ENCODE data around the gene ERF.

Gene ERF

GRCh38 chr19:42250666-42251531 is 4.0 kb downstream of the ERF start:
- H3K9me3 ChIP-seq (ENCODE audit: control insufficient read depth, insufficient read depth, low read depth, low read length) = no peaks in the 10 kb centered on the region
- H3K4me3 ChIP-seq (ENCODE audit: low read depth, low read length) = no peak overlapping the region
- H3K9ac ChIP-seq (ENCODE audit: low read length) = peak overlapping the region; percentile 16
- peaks cover 37% of the 10 kb centered on the region for H3K4me1 ChIP-seq (ENCODE audit: control insufficient read depth, insufficient read depth, low read length)
- H3K36me3 ChIP-seq (ENCODE audit: control insufficient read depth, insufficient read depth, low read length) = peaks cover 25% of the 10 kb centered on the region
- H3K27ac ChIP-seq (ENCODE audit: low read depth, low read length) = no peak overlapping the region
- H3K27me3 ChIP-seq (ENCODE audit: control insufficient read depth, insufficient read depth, low read length) = no peaks in the 10 kb centered on the region

GRCh38 chr19:42250183-42250665 is 4.7 kb downstream of the ERF start:
- Histone ChIP-seq H3K9me3 (ENCODE audit: control insufficient read depth, insufficient read depth, low read depth, low read length) (no peaks in the 10 kb centered on the region), H3K4me3 (ENCODE audit: low read depth, low read length) (no peak overlapping the region), H3K27me3 (ENCODE audit: control insufficient read depth, insufficient read depth, low read length) (no peaks in the 10 kb centered on the region), H3K4me1 (ENCODE audit: control insufficient read depth, insufficient read depth, low read length) (peaks cover 37% of the 10 kb centered on the region), H3K27ac (ENCODE audit: low read depth, low read length) (no peak overlapping the region), H3K36me3 (ENCODE audit: control insufficient read depth, insufficient read depth, low read length) (peaks cover 25% of the 10 kb centered on the region), H3K9ac (ENCODE audit: low read length) (no peak overlapping the region)

- H3K4me3 ChIP-seq (ENCODE audit: low read depth, low read length) = no peak overlapping the region
- peaks cover 40% of the 10 kb centered on the region for H3K4me1 ChIP-seq (ENCODE audit: control insufficient read depth, insufficient read depth, low read length)
- H3K9ac ChIP-seq (ENCODE audit: low read length) = no peak overlapping the region
- peaks cover 25% of the 10 kb centered on the region for H3K36me3 ChIP-seq (ENCODE audit: control insufficient read depth, insufficient read depth, low read length)
- H3K27ac ChIP-seq (ENCODE audit: low read depth, low read length) = no peak overlapping the region
- H3K9me3 ChIP-seq (ENCODE audit: control insufficient read depth, insufficient read depth, low read depth, low read length) = no peaks in the 10 kb centered on the region
- H3K27me3 ChIP-seq (ENCODE audit: control insufficient read depth, insufficient read depth, low read length) = no peaks in the 10 kb centered on the region
Observed at GRCh38 chr19:42249769-42250168, 5.2 kb downstream of the ERF start.

GRCh38 chr19:42249149-42249750 is 5.7 kb downstream of the ERF start:
- no peak overlapping the region for H3K9ac ChIP-seq (ENCODE audit: low read length)
- H3K36me3 ChIP-seq (ENCODE audit: control insufficient read depth, insufficient read depth, low read length) = peaks cover 25% of the 10 kb centered on the region
- H3K9me3 ChIP-seq (ENCODE audit: control insufficient read depth, insufficient read depth, low read depth, low read length) = no peaks in the 10 kb centered on the region
- H3K27me3 ChIP-seq (ENCODE audit: control insufficient read depth, insufficient read depth, low read length) = no peaks in the 10 kb centered on the region
- H3K4me1 ChIP-seq (ENCODE audit: control insufficient read depth, insufficient read depth, low read length) = peaks cover 40% of the 10 kb centered on the region
- no peak overlapping the region for H3K27ac ChIP-seq (ENCODE audit: low read depth, low read length)
- no peak overlapping the region for H3K4me3 ChIP-seq (ENCODE audit: low read depth, low read length)

GRCh38 chr19:42248270-42249148 is 6.4 kb downstream of the ERF start:
- Histone ChIP-seq H3K27me3 (ENCODE audit: control insufficient read depth, insufficient read depth, low read length) (no peaks in the 10 kb centered on the region), H3K27ac (ENCODE audit: low read depth, low read length) (no peak overlapping the region), H3K4me1 (ENCODE audit: control insufficient read depth, insufficient read depth, low read length) (peaks cover 40% of the 10 kb centered on the region), H3K36me3 (ENCODE audit: control insufficient read depth, insufficient read depth, low read length) (peaks cover 25% of the 10 kb centered on the region), H3K4me3 (ENCODE audit: low read depth, low read length) (no peak overlapping the region), H3K9me3 (ENCODE audit: control insufficient read depth, insufficient read depth, low read depth, low read length) (no peaks in the 10 kb centered on the region), H3K9ac (ENCODE audit: low read length) (no peak overlapping the region)

- H3K36me3 ChIP-seq (ENCODE audit: control insufficient read depth, insufficient read depth, low read length) = peaks cover 25% of the 10 kb centered on the region
- no peaks in the 10 kb centered on the region for H3K27me3 ChIP-seq (ENCODE audit: control insufficient read depth, insufficient read depth, low read length)
- H3K4me1 ChIP-seq (ENCODE audit: control insufficient read depth, insufficient read depth, low read length) = peaks cover 36% of the 10 kb centered on the region
- no peaks in the 10 kb centered on the region for H3K9me3 ChIP-seq (ENCODE audit: control insufficient read depth, insufficient read depth, low read depth, low read length)
- H3K4me3 ChIP-seq (ENCODE audit: low read depth, low read length) = no peak overlapping the region
- H3K9ac ChIP-seq (ENCODE audit: low read length) = no peak overlapping the region
- no peak overlapping the region for H3K27ac ChIP-seq (ENCODE audit: low read depth, low read length)
Observed at GRCh38 chr19:42247640-42248199, 7.2 kb downstream of the ERF start.

GRCh38 chr19:42246922-42247639 is 7.8 kb downstream of the ERF start:
- Histone ChIP-seq H3K4me3 (ENCODE audit: low read depth, low read length) (no peak overlapping the region), H3K27me3 (ENCODE audit: control insufficient read depth, insufficient read depth, low read length) (no peaks in the 10 kb centered on the region), H3K36me3 (ENCODE audit: control insufficient read depth, insufficient read depth, low read length) (peaks cover 25% of the 10 kb centered on the region), H3K9ac (ENCODE audit: low read length) (no peak overlapping the region), H3K4me1 (ENCODE audit: control insufficient read depth, insufficient read depth, low read length) (peaks cover 31% of the 10 kb centered on the region), H3K9me3 (ENCODE audit: control insufficient read depth, insufficient read depth, low read depth, low read length) (no peaks in the 10 kb centered on the region), H3K27ac (ENCODE audit: low read depth, low read length) (no peak overlapping the region)

- H3K27ac ChIP-seq (ENCODE audit: low read depth, low read length) = no peak overlapping the region
- H3K9me3 ChIP-seq (ENCODE audit: control insufficient read depth, insufficient read depth, low read depth, low read length) = no peaks in the 10 kb centered on the region
- peaks cover 27% of the 10 kb centered on the region for H3K4me1 ChIP-seq (ENCODE audit: control insufficient read depth, insufficient read depth, low read length)
- peaks cover 25% of the 10 kb centered on the region for H3K36me3 ChIP-seq (ENCODE audit: control insufficient read depth, insufficient read depth, low read length)
- no peak overlapping the region for H3K9ac ChIP-seq (ENCODE audit: low read length)
- H3K27me3 ChIP-seq (ENCODE audit: control insufficient read depth, insufficient read depth, low read length) = no peaks in the 10 kb centered on the region
- H3K4me3 ChIP-seq (ENCODE audit: low read depth, low read length) = no peak overlapping the region
Observed at GRCh38 chr19:42246143-42246921, 8.6 kb downstream of the ERF start.

- Histone ChIP-seq H3K4me3 (ENCODE audit: low read depth, low read length) (no peak overlapping the region), H3K9ac (ENCODE audit: low read length) (no peak overlapping the region), H3K36me3 (ENCODE audit: control insufficient read depth, insufficient read depth, low read length) (peaks cover 24% of the 10 kb centered on the region), H3K27ac (ENCODE audit: low read depth, low read length) (no peak overlapping the region), H3K9me3 (ENCODE audit: control insufficient read depth, insufficient read depth, low read depth, low read length) (no peaks in the 10 kb centered on the region), H3K27me3 (ENCODE audit: control insufficient read depth, insufficient read depth, low read length) (no peaks in the 10 kb centered on the region), H3K4me1 (ENCODE audit: control insufficient read depth, insufficient read depth, low read length) (peaks cover 19% of the 10 kb centered on the region)
Observed at GRCh38 chr19:42245231-42245630, 9.7 kb downstream of the ERF start.
